Transverse colon (tissue), 4 donors: Measurements from ENCODE around the gene TRAF7. TPM values are rescaled to one million over a fixed set of nuclear protein-coding genes. Genes with fewer than 3 reads are reported as not detected.

Source experiments
- DNase-seq: peaks from one replicate; pipeline ENCODE4 v3.0.0-alpha.2; 2019
- H3K27ac ChIP-seq, 4 donors: fragments of 200-600 bp; sonication (generic); 2 replicates each; pipeline ENCODE4 v1.5.1; 2016 to 2018; ENCODE audit warnings: inconsistent platforms in 4 of 4
- H3K27me3 ChIP-seq: fragments of 200-600 bp; sonication (generic); 2 replicates; pipeline ENCODE4 v1.5.1; 2017; ENCODE audit warnings: inconsistent platforms
- H3K36me3 ChIP-seq, 4 donors: fragments of 200-600 bp; sonication (generic); 2 replicates each; pipeline ENCODE4 v1.5.1; 2017 to 2019; ENCODE audit warnings: inconsistent platforms in 4 of 4
- H3K4me1 ChIP-seq, 4 donors: fragments of 200-600 bp; sonication (generic); 2 replicates each; pipeline ENCODE4 v1.5.1; 2017 to 2020; ENCODE audit warnings: inconsistent platforms in 4 of 4
- H3K4me3 ChIP-seq, 4 donors: fragments of 200-600 bp; sonication (generic); 1 replicate in 1 of 4; 2 replicates in 3 of 4; pipeline versions ENCODE4 v1.5.1 to v1.6.1; 2017 to 2019; ENCODE audit warnings: inconsistent platforms in 4 of 4
- H3K9me3 ChIP-seq, 2 donors: fragments of 200-600 bp; sonication (generic); 2 replicates each; pipeline ENCODE4 v1.5.1; 2017 to 2019; ENCODE audit warnings: inconsistent platforms in 2 of 2
- EP300 ChIP-seq: sonication (generic); formaldehyde crosslinking; IDR thresholded peaks from one replicate; pipeline ENCODE4 v1.6.1; 2017; ENCODE audit warnings: antibody characterized with exemption, low read depth
- POLR2A ChIP-seq: fragments of 450-650 bp; IDR thresholded peaks from one replicate; pipeline ENCODE4 v1.6.1; 2016; ENCODE audit warnings: antibody characterized with exemption, mild to moderate bottlenecking, moderate library complexity
- POLR2AphosphoS5 ChIP-seq, 3 donors: sonication (generic); formaldehyde crosslinking; IDR thresholded peaks; one replicate each; pipeline ENCODE4 v1.6.1; 2016; ENCODE audit warnings: antibody characterized with exemption in 3 of 3
- WGBS, 2 donors: methylation state at CpG; one replicate each; pipeline ENCODE4 v1.1.5; 2018; ENCODE audit warnings: low coverage in 1 of 2; 5-methylcytosine and 5-hydroxymethylcytosine counted together
- in situ Hi-C, 4 donors: fragments of 200-750 bp; cut with MboI; loops; one replicate each; pipeline versions ENCODE4 v1.15.0 to v1.15.1; 2017; ENCODE audit warnings: low sequenced_read_pairs in 3 of 4, low pct_ligation_motif_present in 1 of 4, low pct_unique_long_range_greater_than_20kb in 1 of 4
- intact Hi-C: fragments of 100-400 bp; cut with DNase I; formaldehyde crosslinking; loops from one replicate; pipeline ENCODE4 v1.15.1; 2023; ENCODE audit warnings: low total_unique reads
- total RNA-seq, 4 donors: library from RNA; depleted of rRNA; stranded (reverse); fragments of >200 nt; gene quantifications; one replicate each; pipeline ENCODE4 v1.1.0, GENCODE V29; 2016
- TF ChIP-seq, protein P1 (sequence below), 5 experiments: fragments of 200-600 bp in 3 of 5; fragments of 450-650 bp in 2 of 5; sonication (generic) in 3 of 5; IDR thresholded peaks; 1 replicate in 2 of 5; 2 replicates in 3 of 5; pipeline ENCODE4 v1.5.1; 2016 to 2017; ENCODE audit warnings: antibody characterized with exemption in 5 of 5, inconsistent platforms in 3 of 5, mild to moderate bottlenecking in 2 of 5, moderate library complexity in 1 of 5

TRAF7 gene
- total RNA-seq, 4 donors from 2014 or later: 43.4 to 80.4 (median 63.0) TPM

DNA sequence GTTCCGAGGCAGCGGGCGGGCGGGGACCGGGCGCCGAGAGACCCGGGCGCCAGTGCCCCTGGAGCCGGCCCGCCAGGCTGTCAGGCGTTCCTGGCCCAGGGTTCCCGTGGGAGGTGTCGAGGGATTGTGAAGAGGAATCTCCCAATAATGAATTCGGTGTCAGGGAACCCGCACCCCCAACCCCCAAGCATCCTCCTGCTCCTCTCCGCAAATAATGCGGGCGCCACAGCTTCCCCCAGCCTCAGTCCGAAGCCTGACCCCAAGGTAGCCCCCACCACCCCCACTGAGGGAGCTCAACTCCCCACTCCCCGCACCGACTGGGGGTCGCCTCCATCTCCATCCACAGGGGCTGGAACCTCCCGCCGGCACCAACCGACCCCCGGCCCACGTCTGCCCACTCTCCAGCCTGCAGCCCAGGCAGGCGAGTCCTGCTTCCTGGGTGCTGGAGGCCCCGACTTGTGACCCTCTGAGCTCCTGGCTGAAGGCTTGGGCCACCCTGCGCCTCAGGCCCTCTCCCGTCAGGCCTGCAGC, 41.5 kb downstream of the TRAF7 start:
- TF ChIP-seq EP300 (no peak), POLR2A (no peak), POLR2AphosphoS5 (IDR thresholded peaks at IDR 0.05) (no peak)
- TF ChIP-seq, protein P1, sequence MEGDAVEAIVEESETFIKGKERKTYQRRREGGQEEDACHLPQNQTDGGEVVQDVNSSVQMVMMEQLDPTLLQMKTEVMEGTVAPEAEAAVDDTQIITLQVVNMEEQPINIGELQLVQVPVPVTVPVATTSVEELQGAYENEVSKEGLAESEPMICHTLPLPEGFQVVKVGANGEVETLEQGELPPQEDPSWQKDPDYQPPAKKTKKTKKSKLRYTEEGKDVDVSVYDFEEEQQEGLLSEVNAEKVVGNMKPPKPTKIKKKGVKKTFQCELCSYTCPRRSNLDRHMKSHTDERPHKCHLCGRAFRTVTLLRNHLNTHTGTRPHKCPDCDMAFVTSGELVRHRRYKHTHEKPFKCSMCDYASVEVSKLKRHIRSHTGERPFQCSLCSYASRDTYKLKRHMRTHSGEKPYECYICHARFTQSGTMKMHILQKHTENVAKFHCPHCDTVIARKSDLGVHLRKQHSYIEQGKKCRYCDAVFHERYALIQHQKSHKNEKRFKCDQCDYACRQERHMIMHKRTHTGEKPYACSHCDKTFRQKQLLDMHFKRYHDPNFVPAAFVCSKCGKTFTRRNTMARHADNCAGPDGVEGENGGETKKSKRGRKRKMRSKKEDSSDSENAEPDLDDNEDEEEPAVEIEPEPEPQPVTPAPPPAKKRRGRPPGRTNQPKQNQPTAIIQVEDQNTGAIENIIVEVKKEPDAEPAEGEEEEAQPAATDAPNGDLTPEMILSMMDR (IDR thresholded peaks at IDR 0.05): no peak
- Histone ChIP-seq H3K9me3 (no peaks in the 10 kb centered on the region), H3K27me3 (peaks cover 61% of the 10 kb centered on the region), H3K4me3 (no peak overlapping the region), H3K36me3 (no peaks in the 10 kb centered on the region), H3K4me1 (peaks cover 10 to 18% (median 15%) of the 10 kb centered on the region in 4 donors), H3K27ac (no peak overlapping the region)
- intact Hi-C loops (no loop called here), in situ Hi-C loops (loop anchor here in 1 of 4 donors (25.0 kb wide), 1 partner anchor 290 kb away; the partner anchor contains the start of gene TBC1D24)
- no peak for DNase-seq
- 31% methylated on average over 26 of the region's 32 CpGs; no CpG with 5 or more reads in 1 of the 2 donors for WGBS, 2 donors

DNA sequence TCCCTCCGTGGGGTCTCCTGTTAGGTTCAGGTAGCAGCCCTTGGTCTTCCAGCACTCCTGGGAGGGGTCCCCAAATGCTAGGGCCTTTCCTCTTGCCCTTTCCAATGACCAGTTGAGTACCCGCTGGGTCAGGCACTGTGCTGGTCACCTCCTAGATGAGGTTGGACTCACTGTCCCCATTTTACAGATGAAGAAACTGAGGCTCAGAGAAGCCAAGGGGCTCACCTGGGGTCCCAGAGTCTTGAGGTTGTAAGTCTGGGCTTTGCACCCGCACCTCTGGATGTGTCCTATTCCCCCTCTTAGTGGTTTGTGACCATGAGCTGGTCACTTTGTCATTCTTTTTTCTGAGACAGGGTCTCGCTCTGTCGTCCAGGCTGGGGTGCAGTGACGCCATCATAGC, 42.2 kb downstream of the TRAF7 start:
- Histone ChIP-seq H3K27ac (no peak overlapping the region), H3K27me3 (peaks cover 61% of the 10 kb centered on the region), H3K9me3 (no peaks in the 10 kb centered on the region), H3K36me3 (no peaks in the 10 kb centered on the region), H3K4me3 (no peak overlapping the region), H3K4me1 (peaks cover 10 to 18% (median 15%) of the 10 kb centered on the region in 4 donors)
- 78% methylated on average over 6 of the region's 6 CpGs; no CpG with 5 or more reads in 1 of the 2 donors for WGBS, 2 donors
- intact Hi-C loops (no loop called here), in situ Hi-C loops (loop anchor here in 1 of 4 donors (25.0 kb wide), 1 partner anchor 290 kb away; the partner anchor contains the start of gene TBC1D24)
- no peak for DNase-seq
- no peak for TF ChIP-seq POLR2AphosphoS5 (IDR thresholded peaks at IDR 0.05)
- no peak for TF ChIP-seq POLR2A
- TF ChIP-seq EP300: no peak
- TF ChIP-seq, protein P1 (IDR thresholded peaks at IDR 0.05): no peak

DNA sequence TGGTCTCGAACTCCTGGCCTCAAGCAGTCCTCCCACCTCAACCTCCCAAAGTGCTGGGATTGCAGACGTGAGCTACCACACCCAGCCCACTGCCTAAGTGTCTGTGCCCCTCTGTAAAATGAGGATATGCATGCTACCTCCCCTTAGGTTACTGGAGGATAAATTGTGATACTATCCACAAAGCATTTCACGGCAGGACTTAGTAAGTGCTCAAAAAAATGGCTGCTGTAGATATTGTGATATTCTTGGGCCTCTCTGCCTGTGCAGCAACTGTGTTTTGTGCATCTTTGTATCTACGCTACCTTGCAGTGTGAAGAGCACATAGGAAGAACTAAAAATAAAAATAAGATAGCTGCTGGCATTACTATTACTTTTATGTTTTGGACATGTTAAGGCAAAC, 42.7 kb downstream of the TRAF7 start:
- TF ChIP-seq POLR2A (no peak), POLR2AphosphoS5 (IDR thresholded peaks at IDR 0.05) (no peak), EP300 (no peak)
- TF ChIP-seq, protein P1 (IDR thresholded peaks at IDR 0.05): no peak
- H3K27ac ChIP-seq: no peak overlapping the region
- intact Hi-C loops (no loop called here), in situ Hi-C loops (loop anchor here in 1 of 4 donors (25.0 kb wide), 1 partner anchor 289 kb away; the partner anchor contains the start of gene TBC1D24)
- WGBS, 2 donors: 40 to 56% methylated on average over 1 to 4 of the region's 4 CpGs
- H3K27me3 ChIP-seq: peaks cover 60% of the 10 kb centered on the region
- no peaks in the 10 kb centered on the region for H3K9me3 ChIP-seq
- no peaks in the 10 kb centered on the region for H3K36me3 ChIP-seq
- H3K4me1 ChIP-seq: peaks cover 10 to 18% (median 15%) of the 10 kb centered on the region in 4 donors
- no peak overlapping the region for H3K4me3 ChIP-seq
- no peak for DNase-seq

DNA sequence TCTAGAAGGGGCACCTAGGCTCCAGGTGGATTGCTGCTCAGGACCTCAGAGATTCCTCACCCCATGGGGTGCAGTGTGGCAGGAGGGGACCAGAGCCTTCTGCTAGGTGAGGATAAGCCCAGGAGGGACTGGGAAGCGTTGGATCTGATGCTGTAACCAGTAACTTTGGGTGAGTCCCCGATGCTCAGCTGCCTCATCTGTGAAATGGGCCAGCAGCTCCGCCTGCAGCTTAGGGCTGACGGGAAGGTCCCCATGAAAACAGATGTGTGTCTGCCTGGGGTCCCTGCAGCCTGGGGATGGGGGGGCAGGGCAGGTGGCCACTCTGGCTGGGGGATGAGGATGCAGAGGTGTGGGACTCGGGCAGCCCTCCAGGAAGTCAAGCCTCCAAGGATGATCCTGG, 43.5 kb downstream of the TRAF7 start:
- Histone ChIP-seq H3K4me1 (peaks cover 10 to 18% (median 15%) of the 10 kb centered on the region in 4 donors), H3K4me3 (no peak overlapping the region), H3K27me3 (peaks cover 52% of the 10 kb centered on the region), H3K36me3 (no peaks in the 10 kb centered on the region), H3K9me3 (no peaks in the 10 kb centered on the region), H3K27ac (no peak overlapping the region)
- intact Hi-C loops: no loop called here
- TF ChIP-seq, protein P1 (IDR thresholded peaks at IDR 0.05): no peak
- no peak for TF ChIP-seq POLR2AphosphoS5 (IDR thresholded peaks at IDR 0.05)
- no peak for TF ChIP-seq EP300
- TF ChIP-seq POLR2A: no peak
- no peak for DNase-seq
- WGBS, 2 donors: 76% methylated on average over 5 of the region's 5 CpGs; no CpG with 5 or more reads in 1 of the 2 donors
- in situ Hi-C loops: loop anchor here in 1 of 4 donors (25.0 kb wide), 1 partner anchor 288 kb away; the partner anchor contains the start of gene TBC1D24
